Measurements from ENCODE around the gene EMILIN1.
"Not testable (repeated sequence)": the region's sequence is repeated elsewhere in the genome, so short reads cannot be mapped to it uniquely, and the experiment has no call there.

EMILIN1 gene

DNA sequence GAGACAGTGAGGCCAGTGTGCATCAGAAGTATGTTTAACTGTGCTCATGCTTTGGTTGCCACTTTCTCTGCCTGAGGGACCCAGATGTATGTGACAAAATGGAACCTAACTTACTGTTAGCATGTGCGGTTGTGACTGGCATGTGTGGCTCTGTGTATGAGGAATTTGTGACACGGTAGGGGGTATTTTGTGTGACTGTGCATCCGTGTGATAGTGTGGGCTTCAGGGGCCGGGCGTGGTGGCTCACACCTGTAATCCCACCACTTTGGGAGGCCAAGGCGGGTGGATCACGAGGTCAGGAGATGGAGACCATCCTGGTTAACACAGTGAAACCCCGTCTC is 40.9 kb downstream of the EMILIN1 start:
- DNase-seq (ENCODE audit: extremely low read depth in 1 of 2, low read depth in 1 of 2) = not testable (repeated sequence)

DNA sequence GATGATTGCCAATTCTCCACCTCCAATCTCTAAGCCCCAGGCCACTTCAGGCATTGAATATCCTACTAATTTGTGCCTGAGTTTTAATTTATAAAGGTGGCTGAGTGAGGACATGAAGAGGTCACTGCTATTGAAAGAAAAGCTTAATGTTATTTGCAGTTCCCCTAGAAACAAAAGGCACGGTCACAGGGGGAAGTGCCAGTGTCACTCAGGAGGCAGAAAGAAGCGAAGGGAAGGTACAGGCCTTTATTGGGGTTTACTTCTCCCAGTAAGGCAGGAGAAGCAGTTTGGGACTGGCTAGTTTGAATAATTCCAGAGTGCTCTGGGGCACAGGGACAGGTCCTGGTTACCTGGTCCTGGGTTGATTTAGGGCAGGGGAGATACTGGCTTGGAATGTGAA is 43.5 kb downstream of the EMILIN1 start:
- no peak for DNase-seq (ENCODE audit: extremely low read depth in 1 of 2, low read depth in 1 of 2)

- DNase-seq (ENCODE audit: extremely low read depth in 1 of 2, low read depth in 1 of 2) = no peak
Measured at GRCh38 chr2:27122791-27123190, 44.4 kb downstream of the EMILIN1 start.

DNA sequence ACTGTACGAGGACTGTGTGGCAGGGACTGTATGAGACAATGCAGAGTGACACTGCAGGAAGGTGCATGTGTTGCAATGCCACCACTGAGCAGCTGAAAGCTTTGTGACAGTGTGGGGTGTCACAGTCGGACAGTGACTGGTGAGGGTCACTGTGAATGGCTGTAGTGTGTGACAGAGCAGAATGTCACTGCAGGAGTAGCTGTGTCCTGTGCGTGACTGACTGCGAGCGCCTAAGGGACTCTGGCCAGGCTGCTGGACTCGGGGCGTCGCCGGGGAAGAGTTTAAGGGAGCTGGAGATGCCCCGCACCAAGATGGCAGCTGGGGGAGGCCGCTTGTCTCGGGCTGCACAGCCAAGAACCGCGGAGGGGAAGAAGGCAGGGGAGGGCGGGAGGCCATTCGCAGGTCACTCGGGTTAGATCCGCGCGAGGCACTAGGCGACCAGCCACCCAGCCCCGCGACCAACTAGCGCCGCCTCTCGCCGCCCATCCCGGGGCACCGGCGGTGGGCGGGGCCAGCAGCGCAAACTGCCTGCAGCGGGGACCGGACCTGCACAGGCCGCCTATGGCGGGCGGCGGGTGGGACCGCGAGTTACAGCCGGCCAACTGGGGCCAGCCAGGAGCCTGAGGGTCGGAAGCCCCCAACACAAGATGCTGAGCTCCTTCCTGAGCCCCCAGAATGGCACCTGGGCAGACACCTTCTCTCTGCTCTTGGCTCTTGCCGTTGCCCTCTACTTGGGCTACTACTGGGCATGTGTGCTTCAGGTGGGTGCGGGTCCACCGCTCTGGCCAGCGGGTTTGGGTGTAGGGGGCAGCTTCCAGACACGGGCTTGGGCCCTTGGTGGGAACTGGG is 45.1 kb downstream of the EMILIN1 start, which contains the start of gene ABHD1:
Gene ABHD1, plus strand, starts transcription at position 514 of the 849 bp plus-strand sequence. Its CDS starts 134 bp downstream, at position 648.
- DNase-seq (ENCODE audit: extremely low read depth in 1 of 2, low read depth in 1 of 2) = peak in 1 of 2 donors; percentile 27

DNA sequence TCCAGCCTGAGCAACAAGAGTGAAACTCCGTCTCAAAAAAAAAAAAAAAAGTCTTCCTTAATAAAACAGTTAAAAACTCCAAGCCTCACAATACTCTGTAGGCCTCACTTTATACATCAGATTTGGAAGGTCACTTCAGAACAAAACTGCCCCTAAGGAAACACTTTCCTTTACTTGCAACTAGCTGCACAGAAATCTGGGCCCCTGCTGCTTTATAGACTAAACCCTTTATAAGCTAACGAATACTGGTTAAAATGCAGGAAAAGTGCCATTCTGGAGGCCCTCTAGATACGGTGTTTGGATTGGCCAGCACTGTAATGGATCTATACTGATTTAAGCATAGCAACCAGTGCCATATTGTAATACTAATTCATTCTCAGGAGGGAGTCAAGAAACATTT is 46.7 kb downstream of the EMILIN1 start:
- DNase-seq (ENCODE audit: extremely low read depth in 1 of 2, low read depth in 1 of 2) = no peak

GRCh38 chr2:27126252-27126710 is 47.9 kb downstream of the EMILIN1 start:
- DNase-seq (ENCODE audit: extremely low read depth in 1 of 2, low read depth in 1 of 2) = no peak

DNA sequence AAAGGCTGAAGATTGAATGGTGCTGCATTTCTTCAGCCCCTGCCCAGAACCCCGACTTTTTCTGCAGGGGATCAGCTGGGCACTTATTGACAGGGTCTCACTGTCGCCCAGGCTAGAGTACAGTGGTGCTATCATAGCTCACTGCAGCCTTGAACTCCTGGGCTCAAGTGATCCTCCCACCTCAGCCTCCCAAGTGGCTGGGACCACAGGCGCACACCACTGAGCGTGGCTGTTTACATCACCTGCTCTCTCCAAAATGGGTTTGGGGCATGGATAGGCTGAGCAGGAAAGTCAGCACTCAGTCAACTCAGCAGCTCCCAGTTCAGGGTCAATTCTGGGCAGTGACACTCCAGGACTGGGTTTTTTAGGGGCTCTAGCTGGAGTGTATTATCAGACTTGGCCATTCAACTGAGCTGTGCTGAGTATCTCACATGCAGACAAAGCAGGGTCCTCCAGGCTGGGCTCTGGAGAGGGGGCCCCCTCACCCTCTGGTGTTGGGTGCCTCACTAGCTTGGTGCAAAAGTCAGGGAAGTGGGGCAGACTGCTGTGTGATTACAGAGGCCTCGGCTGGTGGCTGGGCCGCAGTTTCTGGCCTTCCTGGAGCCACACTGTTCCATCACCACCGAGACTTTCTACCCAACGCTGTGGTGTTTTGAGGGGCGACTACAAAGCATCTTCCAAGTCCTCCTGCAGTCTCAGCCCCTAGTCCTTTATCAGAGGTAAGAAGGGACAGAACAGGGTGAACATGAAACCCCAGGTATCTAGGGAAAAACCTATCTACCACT is 49.7 kb downstream of the EMILIN1 start:
- DNase-seq (ENCODE audit: extremely low read depth in 1 of 2, low read depth in 1 of 2) = no peak

- DNase-seq (ENCODE audit: extremely low read depth in 1 of 2, low read depth in 1 of 2) = no peak
Measured at GRCh38 chr2:27128668-27129571, 50.5 kb downstream of the EMILIN1 start.

DNA sequence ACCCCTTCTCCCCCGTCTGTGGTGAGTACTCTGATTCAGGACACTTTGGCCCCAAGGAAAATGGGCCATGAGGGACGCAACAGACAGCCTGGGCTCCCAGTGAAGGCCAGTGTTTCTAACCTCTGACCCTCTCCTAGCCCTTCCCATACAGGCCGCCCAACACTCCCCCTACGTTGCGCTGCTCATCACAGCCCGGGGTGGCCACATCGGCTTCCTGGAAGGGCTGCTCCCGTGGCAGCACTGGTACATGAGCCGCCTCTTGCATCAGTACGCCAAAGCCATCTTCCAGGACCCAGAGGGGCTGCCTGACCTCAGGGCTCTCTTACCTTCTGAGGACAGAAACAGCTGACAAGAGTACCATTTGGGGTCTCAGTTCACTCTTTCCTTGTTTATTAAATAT is 52.0 kb downstream of the EMILIN1 start:
- no peak for DNase-seq (ENCODE audit: extremely low read depth in 1 of 2, low read depth in 1 of 2)

DNA sequence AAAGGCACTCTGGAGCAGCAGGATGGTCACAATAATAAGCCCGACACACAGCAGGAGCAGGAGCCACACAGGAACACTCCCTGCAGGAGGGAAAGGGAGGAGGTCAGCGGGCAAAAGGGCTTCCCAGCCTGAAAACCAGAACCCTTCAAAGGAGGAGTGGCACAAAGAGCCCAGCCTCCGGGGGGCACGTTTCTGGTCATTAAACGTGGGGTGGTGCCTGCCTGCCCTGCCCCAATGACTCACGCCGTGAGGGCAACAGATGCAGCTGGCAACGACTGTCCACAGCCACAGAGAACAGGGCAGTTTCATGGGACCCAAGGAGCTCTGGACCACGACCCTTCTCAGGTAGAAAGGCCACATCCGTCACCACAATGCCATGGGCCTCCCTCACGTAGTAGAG is 53.0 kb downstream of the EMILIN1 start:
- DNase-seq (ENCODE audit: extremely low read depth in 1 of 2, low read depth in 1 of 2) = no peak

DNA sequence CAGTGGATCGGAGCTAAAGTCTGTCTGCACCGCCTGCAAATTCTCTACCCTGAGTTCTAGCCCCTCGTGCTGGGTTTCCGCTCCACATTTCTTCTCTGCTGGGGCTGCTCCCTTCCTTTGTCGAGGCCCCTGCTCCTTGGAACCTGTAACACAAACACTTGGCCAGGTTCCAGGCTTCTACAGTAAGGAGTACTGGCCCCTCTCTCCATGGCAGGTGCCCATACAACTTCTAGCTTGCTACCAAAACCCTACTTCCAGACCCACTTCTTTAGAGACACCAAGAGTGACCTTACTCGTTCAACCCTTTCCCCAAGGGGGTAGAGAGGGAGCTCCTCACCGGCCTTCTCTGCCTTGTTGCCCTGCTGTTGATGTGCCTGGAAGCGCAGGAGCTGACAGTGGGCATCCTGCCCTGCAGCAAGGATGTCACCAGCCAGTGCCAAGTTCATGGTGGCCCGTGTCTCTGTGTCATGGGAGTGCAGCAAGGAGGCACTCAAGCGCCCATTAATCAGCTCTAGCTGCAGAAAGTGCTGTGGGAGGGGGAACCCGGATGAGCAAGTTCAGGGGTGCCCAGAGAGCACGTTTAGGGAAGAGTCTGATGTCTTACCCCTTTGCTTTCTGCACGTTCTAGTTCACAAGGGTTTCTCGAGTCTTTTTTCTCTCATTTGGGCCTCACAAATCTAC is 54.9 kb downstream of the EMILIN1 start:
- no peak for DNase-seq (ENCODE audit: extremely low read depth in 1 of 2, low read depth in 1 of 2)

DNA sequence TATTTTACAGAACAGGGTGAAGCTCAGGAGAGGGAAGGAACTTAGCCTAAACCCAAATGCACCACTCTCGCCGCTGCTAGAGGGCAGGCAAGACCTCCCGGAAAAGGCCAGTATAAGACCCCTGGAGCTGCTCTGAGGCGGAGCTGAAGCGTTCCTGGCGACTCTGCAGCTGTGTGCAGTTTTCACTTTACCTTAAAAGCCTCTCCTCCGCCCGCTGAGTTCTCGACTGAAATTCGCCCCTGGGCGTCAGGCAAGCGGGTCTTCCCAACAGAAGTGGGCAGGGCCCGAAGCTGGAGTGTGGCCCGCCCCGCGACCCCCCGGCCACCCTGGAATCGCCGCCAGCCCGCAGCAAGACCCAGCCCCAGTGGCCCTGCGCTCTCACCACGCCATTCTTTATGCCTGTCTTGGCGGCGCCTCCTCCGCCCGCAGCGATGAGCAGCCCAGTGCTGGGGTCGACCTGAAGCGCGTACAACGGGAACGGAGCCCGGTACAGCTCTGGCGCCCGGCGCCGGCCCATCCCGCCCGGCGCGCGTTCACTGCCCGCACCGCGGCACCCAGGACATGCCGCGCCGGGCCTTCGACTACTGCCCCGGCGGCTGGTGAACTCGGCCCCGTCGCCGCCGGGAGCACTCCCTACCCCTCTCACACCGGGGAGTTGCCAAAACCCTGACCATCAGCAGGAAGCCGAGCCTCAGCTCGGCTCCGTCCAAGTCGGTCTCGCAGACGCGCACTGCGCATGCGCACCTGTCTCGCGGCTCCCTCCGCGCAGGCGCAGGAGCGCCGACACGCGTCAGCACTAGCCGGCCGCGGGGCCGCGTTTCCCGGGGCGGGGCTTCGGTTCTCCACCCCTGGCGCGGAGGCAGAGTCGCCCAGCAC is 55.7 kb downstream of the EMILIN1 start, which contains the start of gene PREB:
Gene PREB, minus strand, starts transcription at position 732 of the 876 bp plus-strand sequence. Its CDS starts 215 bp downstream, at position 517.
- peak; percentile 95 to 98 for DNase-seq (ENCODE audit: extremely low read depth in 1 of 2, low read depth in 1 of 2)

GRCh38 chr2:27134781-27135477 is 56.5 kb downstream of the EMILIN1 start:
- no peak for DNase-seq (ENCODE audit: extremely low read depth in 1 of 2, low read depth in 1 of 2)

DNA sequence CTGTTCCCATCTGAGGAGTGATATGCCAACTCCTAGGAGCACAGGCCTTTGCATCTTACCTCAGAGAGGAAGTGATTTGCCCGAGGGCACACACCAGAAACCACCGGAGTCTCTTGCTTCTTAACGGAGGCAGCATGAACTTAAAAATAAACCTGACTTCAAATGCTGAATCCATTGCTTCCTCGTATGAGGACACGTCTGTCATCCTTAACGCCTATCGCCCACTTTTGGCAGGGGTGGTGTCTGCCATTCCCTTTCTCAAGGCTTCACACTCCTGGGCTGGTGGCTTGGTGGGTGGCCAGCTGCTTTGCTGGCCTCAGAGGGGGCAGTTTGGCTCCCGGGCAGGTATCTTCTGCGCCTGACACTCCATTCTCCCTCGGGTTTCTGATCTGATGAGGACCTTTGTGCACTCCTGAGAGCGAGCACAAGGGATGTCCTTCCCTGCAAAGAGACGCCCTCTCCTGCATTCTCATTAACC is 57.1 kb downstream of the EMILIN1 start:
- no peak for DNase-seq (ENCODE audit: extremely low read depth in 1 of 2, low read depth in 1 of 2)

Measured in stimulated activated CD8-positive, alpha-beta memory T cell treated with anti-CD3 and anti-CD28 coated beads, Interleukin-7, amount 100 ng/mL, for 48 hours (primary cell).